NCI-H69 (cell line): Measurements from ENCODE around the gene ANKRD44.

ENCODE experiments used
- DNase-seq: peaks from one replicate; lab custom pipeline; 2025; lab: John Stamatoyannopoulos, UW

Gene ANKRD44

GRCh38 chr2:196987649-196988364 is 322.8 kb downstream of the ANKRD44 start:
- peak; percentile 90 for DNase-seq

- DNase-seq, result peak; percentile 32
Observed at GRCh38 chr2:196987298-196987648, 323.3 kb downstream of the ANKRD44 start.

- no peak for DNase-seq
Observed at GRCh38 chr2:196985511-196986183, 324.9 kb downstream of the ANKRD44 start.

- DNase-seq, result no peak
Observed at GRCh38 chr2:196984903-196985302, 325.7 kb downstream of the ANKRD44 start.

- DNase-seq, result no peak
Observed at GRCh38 chr2:196983934-196984333, 326.6 kb downstream of the ANKRD44 start.

- peak; percentile 89 for DNase-seq
Observed at GRCh38 chr2:196980473-196980872, 330.1 kb downstream of the ANKRD44 start.

- peak; percentile 71 for DNase-seq
Observed at GRCh38 chr2:196980001-196980400, 330.6 kb downstream of the ANKRD44 start.

- DNase-seq, result no peak
Observed at GRCh38 chr2:196977507-196977906, 333.1 kb downstream of the ANKRD44 start.

- DNase-seq, result no peak
Observed at GRCh38 chr2:196974970-196975369, 335.6 kb downstream of the ANKRD44 start.

GRCh38 chr2:196971574-196972279 is 338.9 kb downstream of the ANKRD44 start:
- DNase-seq, result peak; percentile 24

GRCh38 chr2:196970099-196970498 is 340.5 kb downstream of the ANKRD44 start:
- DNase-seq, result no peak

- no peak for DNase-seq
Observed at GRCh38 chr2:196968516-196968915, 342.1 kb downstream of the ANKRD44 start.

- DNase-seq, result no peak
Observed at GRCh38 chr2:196967775-196968174, 342.8 kb downstream of the ANKRD44 start.

- no peak for DNase-seq
Observed at GRCh38 chr2:196967116-196967515, 343.5 kb downstream of the ANKRD44 start.

- DNase-seq, result no peak
Observed at GRCh38 chr2:196966061-196966460, 344.5 kb downstream of the ANKRD44 start.

GRCh38 chr2:196965651-196966050 is 344.9 kb downstream of the ANKRD44 start:
- peak; percentile 55 for DNase-seq

- peak; percentile 65 for DNase-seq
Observed at GRCh38 chr2:196963961-196964360, 346.6 kb downstream of the ANKRD44 start.

- no peak for DNase-seq
Observed at GRCh38 chr2:196963043-196963442, 347.5 kb downstream of the ANKRD44 start.

- peak; percentile 21 for DNase-seq
Observed at GRCh38 chr2:196962325-196962724, 348.3 kb downstream of the ANKRD44 start.

GRCh38 chr2:196961889-196962288 is 348.7 kb downstream of the ANKRD44 start:
- DNase-seq, result peak; percentile 8

- peak; percentile 5 for DNase-seq
Observed at GRCh38 chr2:196959734-196960338, 350.7 kb downstream of the ANKRD44 start.

- DNase-seq, result peak; percentile 17
Observed at GRCh38 chr2:196959281-196959680, 351.3 kb downstream of the ANKRD44 start.
